ENCODE results near the gene HS3ST5.
"Not testable (repeated sequence)": the region's sequence is repeated elsewhere in the genome, so short reads cannot be mapped to it uniquely, and the experiment has no call there.

Gene HS3ST5

DNA sequence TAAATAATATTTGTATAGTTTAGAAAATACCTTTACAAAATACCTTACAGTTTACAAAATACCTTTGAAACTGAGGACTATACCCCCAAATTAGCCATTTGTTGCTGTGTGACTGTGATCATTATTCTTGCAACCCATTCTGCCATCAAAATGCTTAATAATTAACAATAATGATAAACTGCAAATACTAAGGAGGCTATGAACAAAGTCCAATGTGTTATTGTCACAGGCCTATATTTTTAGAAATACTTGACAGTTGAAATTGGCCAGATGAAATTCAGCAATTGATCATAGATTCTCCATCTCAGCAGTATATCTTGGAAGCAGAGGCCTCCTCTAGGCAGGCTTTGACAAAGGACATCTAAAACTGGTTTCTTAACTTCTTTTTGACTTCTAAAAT, 178.6 kb downstream of the HS3ST5 start:
- Mint-ChIP-seq H3K4me3 (no peak overlapping the region), H3K27ac (no peak overlapping the region), H3K4me1 (no peaks in the 10 kb centered on the region), H3K9me3 (no peaks in the 10 kb centered on the region), H3K36me3 (no peaks in the 10 kb centered on the region)
- DNase-seq (ENCODE audit: low spot score in 2 of 2) (no peak), ATAC-seq (no peak)

DNA sequence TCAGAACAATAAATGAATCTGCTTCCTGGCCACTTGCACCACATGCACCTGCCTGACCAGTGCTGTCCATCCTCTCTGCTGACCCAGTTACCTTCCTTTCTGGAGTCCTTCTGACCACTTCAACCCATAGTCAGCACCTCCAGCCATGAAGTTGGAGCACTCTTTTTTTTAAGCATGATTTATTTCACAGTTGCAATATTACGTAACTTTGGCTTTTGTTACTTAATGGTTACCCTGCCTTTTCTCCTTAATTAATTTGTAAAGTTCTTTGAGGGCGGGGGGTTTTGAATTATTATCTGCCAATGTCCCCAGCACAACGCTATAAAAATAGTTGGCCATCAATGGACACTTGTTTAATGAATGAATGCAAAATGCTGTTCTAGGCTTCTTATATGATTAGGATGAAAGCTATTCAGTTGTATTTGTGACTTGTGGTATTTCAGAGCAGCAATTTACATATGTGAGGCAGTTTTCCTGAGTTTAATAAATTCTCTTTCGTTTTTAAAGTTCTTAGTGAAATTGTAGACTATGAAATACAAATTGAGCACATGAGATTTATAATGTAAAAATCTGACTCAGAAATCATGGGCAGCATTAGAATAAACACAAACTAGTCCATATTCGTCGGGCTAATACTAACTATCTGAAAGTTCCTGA, 180.0 kb downstream of the HS3ST5 start:
- no peak overlapping the region for H3K27ac Mint-ChIP-seq
- no peak for DNase-seq (ENCODE audit: low spot score in 2 of 2)
- no peaks in the 10 kb centered on the region for H3K36me3 Mint-ChIP-seq
- H3K9me3 Mint-ChIP-seq: no peaks in the 10 kb centered on the region
- ATAC-seq: no peak
- no peak overlapping the region for H3K4me3 Mint-ChIP-seq
- no peaks in the 10 kb centered on the region for H3K4me1 Mint-ChIP-seq

DNA sequence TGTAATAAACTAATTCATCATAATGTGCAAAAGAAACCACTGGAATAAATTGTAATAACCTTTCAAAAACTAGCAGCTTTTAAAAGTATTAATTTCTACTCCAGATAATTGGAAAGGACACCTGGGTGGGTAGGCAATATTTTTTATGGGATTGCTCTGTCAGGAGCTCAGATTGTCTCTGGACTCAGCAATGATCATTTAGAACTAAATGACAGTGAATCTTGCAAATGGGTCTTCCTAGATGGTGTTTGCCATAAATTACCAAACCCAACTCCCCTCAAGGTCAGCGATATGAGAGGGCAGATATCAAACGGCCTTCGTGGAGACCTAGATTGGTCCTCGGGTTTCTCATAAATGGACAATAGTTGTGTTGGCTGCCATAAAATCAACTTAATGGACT, 181.9 kb downstream of the HS3ST5 start:
- ATAC-seq: no peak
- no peaks in the 10 kb centered on the region for H3K4me1 Mint-ChIP-seq

DNA sequence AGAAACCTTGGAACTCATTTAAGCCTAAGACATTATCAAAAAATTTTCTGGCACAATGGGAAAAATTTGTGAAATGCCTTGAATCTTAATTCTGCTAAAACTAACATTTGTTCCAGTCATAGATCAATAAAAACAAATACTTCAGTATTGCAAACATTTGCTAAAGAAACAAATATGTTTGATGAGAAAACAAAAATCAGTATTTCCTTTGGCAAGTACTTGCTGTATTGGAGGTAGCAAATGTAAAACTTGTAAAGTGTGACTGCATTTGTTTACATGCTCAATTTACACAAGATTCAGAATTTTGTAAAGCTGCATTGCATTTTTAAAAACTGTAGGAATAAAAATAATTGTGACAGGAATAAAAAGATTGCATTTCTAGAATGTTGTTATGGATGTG, 183.1 kb downstream of the HS3ST5 start:
- Mint-ChIP-seq H3K27ac (no peak overlapping the region), H3K9me3 (no peaks in the 10 kb centered on the region), H3K4me1 (no peaks in the 10 kb centered on the region), H3K36me3 (no peaks in the 10 kb centered on the region), H3K4me3 (no peak overlapping the region)
- no peak for ATAC-seq
- no peak for DNase-seq (ENCODE audit: low spot score in 2 of 2)

More for the DNA sequence above, 181.9 kb downstream of the HS3ST5 start:
- Mint-ChIP-seq H3K27ac (no peak overlapping the region), H3K36me3 (no peaks in the 10 kb centered on the region), H3K4me3 (no peak overlapping the region), H3K9me3 (no peaks in the 10 kb centered on the region)
- no peak for DNase-seq (ENCODE audit: low spot score in 2 of 2)

DNA sequence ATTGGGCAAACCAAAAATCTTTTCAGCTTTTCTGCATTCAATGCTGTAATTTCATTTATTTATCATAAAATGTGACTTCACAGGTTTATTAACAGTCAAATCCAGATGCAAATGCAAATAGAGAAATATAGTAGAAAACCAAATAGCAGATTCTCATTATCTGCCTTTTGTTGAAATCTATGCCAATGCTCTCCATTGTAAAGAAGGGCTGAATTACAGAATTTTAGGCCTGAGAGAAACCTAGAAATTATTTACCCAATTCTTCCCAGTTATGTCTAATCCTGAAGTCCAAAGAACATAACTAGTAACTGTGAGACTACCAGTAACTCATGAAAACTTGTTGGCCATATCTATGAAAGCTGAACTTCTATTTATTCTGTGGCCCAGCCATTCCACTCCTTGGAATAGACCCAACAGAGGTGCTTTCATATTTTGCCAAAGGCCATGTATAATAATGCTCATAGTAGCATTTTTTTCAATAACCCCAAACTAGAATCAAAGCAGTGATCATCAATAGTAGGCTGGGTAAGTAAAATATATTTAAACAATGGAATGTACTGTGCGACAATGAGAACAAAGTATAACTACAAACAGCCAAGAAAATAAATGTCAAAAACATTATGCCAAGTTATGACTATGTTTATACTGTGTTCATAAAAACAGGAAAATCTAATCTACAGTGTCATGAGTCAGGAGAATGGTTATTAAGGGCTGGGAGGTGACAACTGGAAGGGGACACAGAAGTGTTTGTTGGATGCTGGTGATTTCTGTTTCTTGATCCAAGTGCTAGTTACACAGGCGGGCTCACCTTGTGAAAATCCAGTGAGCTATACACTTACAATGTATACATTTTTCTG, 183.8 kb downstream of the HS3ST5 start:
- H3K27ac Mint-ChIP-seq: no peak overlapping the region

DNA sequence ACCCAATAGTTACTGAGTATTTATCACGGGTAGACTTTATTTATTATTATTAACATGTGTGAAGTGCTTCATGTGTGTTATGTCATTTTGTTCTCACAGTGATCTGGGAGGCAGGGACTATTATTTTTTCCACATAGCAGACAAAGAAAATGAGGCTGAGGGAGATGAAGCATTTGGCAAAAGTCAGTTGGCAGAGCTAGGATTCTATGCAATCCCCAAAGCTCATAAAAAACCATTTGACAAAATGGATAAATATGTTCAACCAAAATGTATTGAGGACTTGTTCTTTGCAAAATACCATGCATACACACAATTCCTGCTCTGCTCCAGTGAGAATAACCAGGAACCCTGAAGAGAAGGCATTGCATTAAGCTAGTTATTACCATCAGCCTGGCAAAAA, 184.4 kb downstream of the HS3ST5 start:
- no peaks in the 10 kb centered on the region for H3K9me3 Mint-ChIP-seq
- no peaks in the 10 kb centered on the region for H3K36me3 Mint-ChIP-seq
- H3K4me1 Mint-ChIP-seq: no peaks in the 10 kb centered on the region
- H3K27ac Mint-ChIP-seq: no peak overlapping the region
- ATAC-seq: no peak
- H3K4me3 Mint-ChIP-seq: no peak overlapping the region
- no peak for DNase-seq (ENCODE audit: low spot score in 2 of 2)

More for the DNA sequence above, 183.8 kb downstream of the HS3ST5 start:
- Mint-ChIP-seq H3K9me3 (no peaks in the 10 kb centered on the region), H3K36me3 (no peaks in the 10 kb centered on the region), H3K4me1 (no peaks in the 10 kb centered on the region), H3K4me3 (no peak overlapping the region)
- ATAC-seq (no peak), DNase-seq (ENCODE audit: low spot score in 2 of 2) (no peak)

DNA sequence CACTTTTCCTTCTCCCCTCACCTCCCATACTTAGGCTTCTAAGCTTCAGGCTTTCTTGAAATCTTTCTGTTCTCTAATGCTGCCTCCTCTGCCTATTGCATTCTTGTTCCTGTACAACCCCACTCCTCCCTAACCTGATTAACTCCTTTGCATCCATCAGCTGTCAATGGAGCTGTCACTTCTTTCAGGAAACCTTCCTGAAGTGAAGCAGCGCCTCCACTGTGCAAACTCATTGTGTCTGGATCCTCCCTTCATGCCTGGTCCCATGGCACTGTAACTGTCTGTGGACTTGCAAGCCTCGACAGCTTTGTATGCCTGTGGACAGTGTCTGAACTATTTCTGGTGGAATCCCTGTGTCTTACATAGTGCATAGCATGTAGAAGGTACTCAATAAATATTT, 185.0 kb downstream of the HS3ST5 start:
- Mint-ChIP-seq H3K4me1 (no peaks in the 10 kb centered on the region), H3K9me3 (no peaks in the 10 kb centered on the region), H3K4me3 (no peak overlapping the region), H3K36me3 (no peaks in the 10 kb centered on the region), H3K27ac (no peak overlapping the region)
- ATAC-seq (no peak), DNase-seq (ENCODE audit: low spot score in 2 of 2) (no peak)

DNA sequence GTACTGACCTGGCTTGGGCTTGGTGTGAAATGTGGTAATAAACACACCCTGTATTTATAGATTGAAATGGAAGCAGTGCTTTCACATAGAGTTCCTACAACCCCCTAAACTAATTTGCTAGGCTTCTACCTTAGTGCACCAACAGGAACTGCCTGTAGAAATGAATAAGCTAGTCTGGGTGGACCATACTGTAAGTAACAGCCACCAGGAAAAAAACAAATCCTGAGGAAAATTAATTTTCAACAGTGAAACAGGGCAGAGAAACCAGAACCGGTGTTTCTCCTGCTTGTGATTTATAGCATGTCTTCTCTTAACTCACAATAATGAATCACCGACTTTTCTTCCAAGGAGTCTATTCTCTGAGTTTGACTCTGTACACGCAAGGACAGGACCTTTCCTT, 187.1 kb downstream of the HS3ST5 start:
- Mint-ChIP-seq H3K9me3 (no peaks in the 10 kb centered on the region), H3K36me3 (no peaks in the 10 kb centered on the region), H3K27ac (no peak overlapping the region), H3K4me3 (no peak overlapping the region), H3K4me1 (no peaks in the 10 kb centered on the region)
- DNase-seq (ENCODE audit: low spot score in 2 of 2) (no peak), ATAC-seq (no peak)

DNA sequence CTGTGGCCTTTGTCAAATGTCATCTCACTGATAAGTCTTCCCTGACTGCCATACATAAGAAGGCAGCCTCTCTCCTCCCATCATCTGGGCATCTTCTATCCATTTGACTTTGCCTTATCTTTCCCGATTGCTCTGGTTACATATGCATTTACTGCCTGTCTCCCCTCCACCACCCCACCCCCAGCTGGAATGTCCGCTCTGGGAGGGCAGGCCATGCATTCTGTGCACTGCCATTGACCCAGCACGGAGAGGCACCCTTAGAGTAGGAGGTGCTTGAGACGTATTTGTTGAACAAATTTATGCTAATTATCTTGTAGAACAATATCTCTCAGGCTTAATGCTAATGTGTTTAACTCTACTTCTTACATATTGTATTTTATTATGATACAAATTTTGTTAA, 188.0 kb downstream of the HS3ST5 start:
- Mint-ChIP-seq H3K4me3 (no peak overlapping the region), H3K9me3 (no peaks in the 10 kb centered on the region), H3K27ac (no peak overlapping the region), H3K4me1 (no peaks in the 10 kb centered on the region), H3K36me3 (no peaks in the 10 kb centered on the region)
- DNase-seq (ENCODE audit: low spot score in 2 of 2) (no peak), ATAC-seq (no peak)

DNA sequence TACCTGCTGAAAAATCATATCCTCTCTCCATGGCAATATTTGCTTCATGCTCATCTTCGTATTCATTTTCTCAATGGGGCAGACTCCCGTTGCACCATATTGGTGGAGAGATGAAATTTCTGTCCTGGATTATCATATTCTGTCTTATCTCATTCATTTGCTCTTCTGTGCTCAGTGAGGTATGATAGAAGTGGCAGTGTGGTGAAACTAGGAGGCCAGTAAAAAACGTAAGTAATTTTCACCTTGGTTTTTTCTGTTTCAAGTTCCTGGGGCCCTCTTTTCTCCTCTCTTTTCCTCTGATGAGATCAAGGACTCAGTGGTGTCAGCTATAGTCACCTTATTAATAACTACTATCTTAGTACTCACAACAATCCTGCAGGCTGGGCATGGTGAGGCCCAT, 189.4 kb downstream of the HS3ST5 start:
- no peak overlapping the region for H3K27ac Mint-ChIP-seq
- no peak for ATAC-seq
- no peaks in the 10 kb centered on the region for H3K36me3 Mint-ChIP-seq
- no peak overlapping the region for H3K4me3 Mint-ChIP-seq
- H3K9me3 Mint-ChIP-seq: no peaks in the 10 kb centered on the region
- no peak for DNase-seq (ENCODE audit: low spot score in 2 of 2)
- no peaks in the 10 kb centered on the region for H3K4me1 Mint-ChIP-seq

DNA sequence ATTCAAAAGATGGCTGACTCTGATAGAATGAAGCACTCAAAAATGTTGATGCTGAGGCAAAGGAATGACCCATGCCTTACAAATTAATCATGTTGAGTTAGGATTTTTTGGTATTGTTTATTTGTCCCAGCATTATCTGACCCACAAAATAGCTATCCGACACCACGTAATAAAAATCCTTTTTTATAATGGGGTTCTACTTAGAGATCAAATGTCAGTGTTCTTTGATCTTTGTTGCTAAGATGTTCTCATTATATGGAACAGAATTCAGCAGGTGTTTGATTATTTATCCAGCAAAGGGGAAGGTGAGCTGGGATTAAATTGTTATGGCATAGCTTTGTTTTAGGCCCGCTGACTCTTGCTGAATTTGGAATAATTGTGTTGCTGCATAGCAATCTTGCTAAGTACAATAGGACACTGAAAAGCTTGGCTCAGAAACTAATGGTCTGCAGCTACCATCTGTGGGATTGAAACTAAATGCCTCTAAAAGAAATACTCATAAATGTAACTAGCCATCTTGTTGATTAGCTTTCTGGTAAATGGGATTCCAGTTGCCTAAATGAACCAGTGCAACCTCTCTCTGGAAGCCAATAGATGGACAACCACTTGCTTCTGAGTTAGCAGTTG, 191.6 kb downstream of the HS3ST5 start:
- no peak overlapping the region for H3K27ac Mint-ChIP-seq
- H3K4me3 Mint-ChIP-seq: no peak overlapping the region

DNA sequence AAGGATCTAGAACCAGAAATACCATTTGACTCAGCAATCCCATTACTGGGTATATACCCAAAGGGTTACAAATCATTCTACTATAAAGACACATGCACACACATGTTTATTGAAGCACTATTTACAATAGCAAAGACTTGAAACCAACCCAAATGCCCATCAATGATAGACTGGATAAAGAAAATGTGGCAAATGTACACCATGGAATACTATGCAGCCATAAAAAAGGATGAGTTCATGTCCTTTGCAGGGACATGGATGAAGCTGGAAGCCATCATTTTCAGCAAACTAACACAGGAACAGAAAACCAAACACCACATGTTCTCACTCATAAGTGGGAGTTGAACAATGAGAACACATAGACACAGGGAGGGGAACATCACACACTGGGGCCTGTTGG, 193.6 kb downstream of the HS3ST5 start:
- ATAC-seq; H3K27ac Mint-ChIP-seq; H3K36me3 Mint-ChIP-seq; H3K9me3 Mint-ChIP-seq; H3K4me1 Mint-ChIP-seq; DNase-seq (ENCODE audit: low spot score in 2 of 2); H3K4me3 Mint-ChIP-seq: not testable (repeated sequence)

More for the DNA sequence above, 191.6 kb downstream of the HS3ST5 start:
- no peak for ATAC-seq
- Mint-ChIP-seq H3K4me1 (no peaks in the 10 kb centered on the region), H3K9me3 (peaks cover 8% of the 10 kb centered on the region), H3K36me3 (no peaks in the 10 kb centered on the region)
- no peak for DNase-seq (ENCODE audit: low spot score in 2 of 2)

DNA sequence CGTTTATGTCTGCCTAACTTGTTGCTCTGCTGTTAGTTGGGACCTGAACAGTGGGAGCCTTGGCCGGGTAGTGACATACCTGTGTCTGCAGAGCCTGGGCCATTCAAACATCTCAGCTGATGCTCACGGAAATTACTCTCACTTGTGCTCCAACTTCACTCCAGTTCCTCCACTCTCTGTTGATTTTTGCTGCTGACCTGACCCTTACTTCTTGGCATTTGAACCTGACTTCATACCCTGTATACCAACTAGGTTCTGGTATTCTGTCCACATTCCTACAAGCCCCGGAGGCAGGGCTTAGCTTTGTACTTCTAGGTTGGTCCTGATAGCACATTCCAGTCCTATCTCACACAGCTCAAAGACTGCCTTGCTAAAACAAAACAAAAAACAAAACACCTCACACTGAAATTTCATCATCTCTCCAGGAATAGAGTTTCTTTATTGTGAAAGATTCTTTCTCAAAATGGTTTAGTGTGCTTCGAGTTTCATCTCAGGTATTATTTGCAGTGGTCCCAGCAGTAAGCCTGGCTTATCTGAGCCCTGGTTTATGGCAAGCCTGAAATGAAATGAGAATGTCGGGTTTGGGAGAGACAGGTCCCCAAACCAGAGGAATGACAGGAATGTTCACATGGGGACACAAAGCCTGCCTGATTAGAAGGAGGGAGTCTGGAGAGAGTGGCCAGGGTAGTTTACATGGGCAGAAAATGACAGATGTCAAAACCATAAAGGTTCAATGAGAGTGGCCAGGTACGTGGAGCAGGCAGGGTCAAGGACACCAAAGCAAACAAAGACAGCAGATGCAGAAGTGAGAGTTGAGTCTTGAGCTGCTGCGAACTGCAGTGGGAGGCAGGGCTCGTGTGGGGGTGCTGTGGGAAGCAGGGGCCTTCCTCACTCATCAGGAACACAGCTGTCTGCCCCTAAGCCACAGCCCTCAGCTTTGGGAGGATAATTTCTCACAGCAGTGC, 197.7 kb downstream of the HS3ST5 start:
- DNase-seq (ENCODE audit: low spot score in 2 of 2) (no peak), ATAC-seq (no peak)
- Mint-ChIP-seq H3K4me1 (no peaks in the 10 kb centered on the region), H3K4me3 (no peak overlapping the region), H3K9me3 (peaks cover 8% of the 10 kb centered on the region), H3K27ac (no peak overlapping the region), H3K36me3 (no peaks in the 10 kb centered on the region)

DNA sequence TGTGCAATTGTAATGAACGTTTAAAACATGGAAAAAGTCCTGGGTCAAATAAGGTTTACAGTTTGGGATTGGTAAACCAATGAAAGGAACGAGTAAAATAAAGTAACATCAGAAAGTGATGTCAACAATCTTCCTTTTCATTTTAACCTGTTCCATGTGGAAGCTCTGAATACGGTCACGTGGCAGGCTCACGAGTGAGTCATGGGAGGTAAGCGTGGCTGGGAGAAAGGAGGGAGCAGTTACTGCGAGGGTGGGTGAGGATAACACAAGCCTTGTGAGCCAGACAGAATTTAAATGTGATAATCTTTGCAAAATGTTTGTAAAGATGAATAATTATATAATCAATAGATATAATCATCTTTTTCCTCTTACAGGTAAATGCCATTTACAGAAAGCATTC, 200.6 kb downstream of the HS3ST5 start:
- H3K4me3 Mint-ChIP-seq: no peak overlapping the region
- peaks cover 9% of the 10 kb centered on the region for H3K9me3 Mint-ChIP-seq
- no peaks in the 10 kb centered on the region for H3K4me1 Mint-ChIP-seq
- ATAC-seq: no peak
- H3K27ac Mint-ChIP-seq: no peak overlapping the region
- H3K36me3 Mint-ChIP-seq: no peaks in the 10 kb centered on the region
- DNase-seq (ENCODE audit: low spot score in 2 of 2): no peak

DNA sequence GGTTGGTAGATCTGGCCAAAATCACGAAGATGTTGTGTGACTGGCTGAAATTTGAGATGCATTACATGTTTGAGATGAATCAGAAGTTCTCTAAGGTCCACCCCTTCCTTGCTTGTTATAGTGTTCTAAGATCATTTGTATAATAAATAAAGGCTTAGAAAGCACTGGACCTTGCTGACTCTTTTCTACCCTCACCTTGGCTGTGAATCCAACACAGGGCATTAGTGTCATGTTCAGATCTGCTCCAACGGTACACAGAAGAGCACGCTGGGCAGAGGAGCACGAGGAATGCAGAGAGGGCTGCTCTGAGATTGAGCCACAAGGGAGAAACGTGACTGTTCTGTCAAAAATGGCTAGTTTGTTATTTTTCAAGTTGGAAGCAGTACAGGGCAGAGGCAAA, 202.4 kb downstream of the HS3ST5 start:
- no peak overlapping the region for H3K4me3 Mint-ChIP-seq
- ATAC-seq: no peak
- no peaks in the 10 kb centered on the region for H3K36me3 Mint-ChIP-seq
- no peak overlapping the region for H3K27ac Mint-ChIP-seq
- no peak for DNase-seq (ENCODE audit: low spot score in 2 of 2)
- peaks cover 3% of the 10 kb centered on the region for H3K9me3 Mint-ChIP-seq
- H3K4me1 Mint-ChIP-seq: no peaks in the 10 kb centered on the region

All from stimulated activated effector memory CD8-positive, alpha-beta T cell treated with anti-CD3 and anti-CD28 coated beads, Interleukin-12 subunit alpha, Interleukin-12 subunit beta, amount 100 ng/mL, for 72 hours (primary cell).